GM21528 (cell line): ENCODE data around the gene CDA.

Source experiments
- ATAC-seq: cut with Tn5 transposase; IDR thresholded peaks from one replicate; pipeline ENCODE4 v1.9.1; 2021; ENCODE audit warnings: mild to moderate bottlenecking, moderate library complexity; ENCODE audit not compliant: unreplicated experiment, low FRiP score

CDA gene

GRCh38 chr1:20588634-20589225, at the start of gene CDA:
TSS of gene CDA (plus strand) at chr1:20589097. CDS start at chr1:20589130, 33 bp downstream.
- ATAC-seq, result no peak

GRCh38 chr1:20540281-20540680, 48.6 kb upstream of the CDA start:
- no peak for ATAC-seq

- ATAC-seq, result no peak
These were observed 42.3 kb upstream of the CDA start for GRCh38 chr1:20546637-20547036.

GRCh38 chr1:20551161-20551560, 37.7 kb upstream of the CDA start:
- no peak for ATAC-seq

- ATAC-seq, result no peak
These were observed 36.8 kb upstream of the CDA start, which contains the start of gene FAM43B for GRCh38 chr1:20551945-20552727. TSS of gene FAM43B (plus strand) at chr1:20552573. CDS start at chr1:20552974, 401 bp downstream.

GRCh38 chr1:20552728-20553445, 36.0 kb upstream of the CDA start:
- ATAC-seq, result no peak

GRCh38 chr1:20555025-20555757, 33.7 kb upstream of the CDA start:
- ATAC-seq, result no peak

GRCh38 chr1:20555758-20556120, 33.2 kb upstream of the CDA start:
- no peak for ATAC-seq

- ATAC-seq, result no peak
These were observed 30.7 kb upstream of the CDA start for GRCh38 chr1:20558191-20558590.

- ATAC-seq, result no peak
These were observed 27.9 kb upstream of the CDA start for GRCh38 chr1:20560966-20561365.

- no peak for ATAC-seq
These were observed 23.7 kb upstream of the CDA start for GRCh38 chr1:20565234-20565633.

GRCh38 chr1:20569523-20570098, 19.3 kb upstream of the CDA start:
- ATAC-seq, result no peak

GRCh38 chr1:20571427-20571826, 17.5 kb upstream of the CDA start:
- no peak for ATAC-seq

GRCh38 chr1:20573987-20574386, 14.9 kb upstream of the CDA start:
- no peak for ATAC-seq

- ATAC-seq, result no peak
These were observed 14.0 kb upstream of the CDA start for GRCh38 chr1:20574686-20575540.

- no peak for ATAC-seq
These were observed 13.2 kb upstream of the CDA start for GRCh38 chr1:20575541-20576336.

GRCh38 chr1:20578062-20578461, 10.8 kb upstream of the CDA start:
- ATAC-seq, result no peak

- ATAC-seq, result no peak
These were observed 10.0 kb upstream of the CDA start for GRCh38 chr1:20578721-20579395.
